AG04450 (cell line): ENCODE measurements around the gene CTNS. TPM values are rescaled to one million over a fixed set of nuclear protein-coding genes. Genes with fewer than 3 reads are reported as not detected.

Source experiments
- CTCF ChIA-PET: fragments of 300-600, 350-600 bp; formaldehyde crosslinking; extraction: SDS; loops from one replicate; lab custom pipeline; 2022; ENCODE audit warnings: antibody characterized with exemption, inconsistent platforms; lab: Charles Lee
- POLR2A ChIA-PET: fragments of 350-600 bp; formaldehyde crosslinking; extraction: SDS; loops from one replicate; lab custom pipeline; 2021; ENCODE audit warnings: antibody characterized with exemption, inconsistent platforms; lab: Yijun Ruan, JAX
- DNase-seq: peaks from one replicate; pipeline ENCODE4 v3.0.0-alpha.2; 2011; ENCODE audit warnings: low read depth, low spot score
- H3K27ac ChIP-seq: one replicate; pipeline ENCODE4 v1.5.1; 2012; ENCODE audit warnings: low read depth, low read length, control low read depth
- H3K27me3 ChIP-seq: one replicate; pipeline ENCODE4 v1.6.0; 2012; ENCODE audit warnings: low read length; ENCODE audit not compliant: control insufficient read depth, insufficient read depth
- H3K4me3 ChIP-seq: 2 replicates; pipeline ENCODE4 v1.5.1; 2011; ENCODE audit warnings: mild to moderate bottlenecking, low read depth, low read length, control low read depth
- H3K9me3 ChIP-seq: 2 replicates; pipeline ENCODE4 v1.5.1; 2012; ENCODE audit warnings: low read length; ENCODE audit not compliant: control insufficient read depth, insufficient read depth
- CTCF ChIP-seq: IDR thresholded peaks from 2 replicates; pipeline ENCODE4 v1.5.1; 2011; ENCODE audit warnings: low read depth, low read length, control low read depth, inconsistent platforms
- polyA plus RNA-seq: library from polyadenylated mRNA; depleted of rRNA; stranded (reverse); fragments of >200 nt; gene quantifications from 2 replicates; pipeline ENCODE4 v1.2.3, GENCODE V29; 2011

Gene CTNS
- polyA plus RNA-seq, 1 experiment = 4.2 TPM

- Histone ChIP-seq H3K27me3 (no peaks in the 10 kb centered on the region), H3K27ac (peak overlapping the region; percentile 69), H3K9me3 (peaks cover 5% of the 10 kb centered on the region; the same call in 1 of the 2 replicates), H3K4me3 (no peak overlapping the region)
- ChIA-PET CTCF (no interaction called here), POLR2A (interaction anchor here (1.0 to 1.7 kb wide), 3 partner anchors 8 to 23 kb away, joined by 9 to 12 read pairs (median 9); partner anchors contain the start of genes CTNS and SHPK)
- peak; percentile 27 for TF ChIP-seq CTCF
- DNase-seq = peak; percentile 45
Observed at GRCh38 chr17:3659541-3660111, 23.1 kb downstream of the CTNS start.

GRCh38 chr17:3660311-3660891 lies 23.8 kb downstream of the CTNS start:
- no peak for TF ChIP-seq CTCF
- POLR2A ChIA-PET = interaction anchor here (1.0 to 1.7 kb wide), 3 partner anchors 7 to 24 kb away, joined by 9 to 12 read pairs (median 9); partner anchors contain the start of genes CTNS and SHPK
- CTCF ChIA-PET = no interaction called here
- no peaks in the 10 kb centered on the region; the same call in 1 of the 2 replicates for H3K9me3 ChIP-seq
- H3K4me3 ChIP-seq = no peak overlapping the region
- no peak overlapping the region for H3K27ac ChIP-seq
- DNase-seq = no peak
- no peaks in the 10 kb centered on the region for H3K27me3 ChIP-seq

DNA sequence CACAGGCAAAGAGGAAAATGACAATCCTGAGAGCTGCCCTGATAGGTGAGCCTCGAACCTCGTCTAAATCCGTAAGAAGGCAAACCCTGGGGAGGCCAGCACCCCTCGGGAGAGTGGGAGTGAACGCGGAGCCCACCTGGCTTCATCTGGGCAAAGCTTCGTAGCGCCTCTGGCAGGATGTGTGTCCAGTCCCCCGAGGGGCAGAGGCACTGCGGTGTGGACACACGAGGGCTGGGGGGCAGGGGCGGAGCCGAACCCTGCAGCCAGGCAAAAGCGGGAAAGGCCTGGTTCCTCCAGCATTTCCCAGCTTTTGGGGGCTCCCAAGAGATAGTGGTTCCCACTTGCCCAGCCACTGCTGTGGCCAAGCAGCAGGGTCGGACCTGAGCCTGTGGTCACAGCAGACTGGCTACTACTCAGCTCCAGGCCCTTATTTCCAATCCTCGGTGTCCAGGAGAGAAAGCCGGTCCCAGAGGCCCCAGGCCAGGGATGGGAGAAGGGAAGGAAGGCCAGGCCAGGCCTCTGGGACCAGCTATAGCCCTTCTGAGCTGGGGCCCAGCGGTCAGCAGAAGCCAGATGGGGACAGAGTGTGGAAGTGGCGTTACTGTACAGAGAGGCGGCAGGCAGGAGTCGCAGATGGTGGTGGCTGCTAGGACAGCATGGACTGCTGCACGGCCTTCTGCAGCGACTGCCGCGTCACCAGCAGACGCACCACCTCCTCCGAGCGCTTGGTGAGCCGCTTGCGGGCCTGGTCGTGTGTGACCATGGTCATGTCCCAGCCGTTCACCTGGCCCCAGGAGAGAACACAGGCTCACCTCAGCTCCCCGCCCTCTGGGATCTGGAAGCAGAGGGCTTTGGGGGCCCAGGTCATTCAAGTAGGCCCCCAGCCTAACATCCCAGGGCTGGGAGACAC lies 26.8 kb downstream of the CTNS start:
- H3K27ac ChIP-seq = no peak overlapping the region
- DNase-seq = no peak
- POLR2A ChIA-PET = interaction anchor here (0.7 kb wide), 1 partner anchor 24 kb away, joined by 3 read pairs; no protein-coding TSS in a partner anchor
- CTCF ChIA-PET = no interaction called here
- no peaks in the 10 kb centered on the region for H3K27me3 ChIP-seq
- no peaks in the 10 kb centered on the region; the same call in 1 of the 2 replicates for H3K9me3 ChIP-seq
- H3K4me3 ChIP-seq = no peak overlapping the region
- TF ChIP-seq CTCF = no peak

GRCh38 chr17:3665834-3666233 lies 29.3 kb downstream of the CTNS start:
- Histone ChIP-seq H3K27me3 (no peaks in the 10 kb centered on the region), H3K4me3 (no peak overlapping the region), H3K9me3 (no peaks in the 10 kb centered on the region; the same call in 1 of the 2 replicates), H3K27ac (no peak overlapping the region)
- CTCF ChIA-PET = no interaction called here
- no peak for DNase-seq
- POLR2A ChIA-PET = no interaction called here
- no peak for TF ChIP-seq CTCF
